ENCODE results near the gene CCNI2.

Gene CCNI2

DNA sequence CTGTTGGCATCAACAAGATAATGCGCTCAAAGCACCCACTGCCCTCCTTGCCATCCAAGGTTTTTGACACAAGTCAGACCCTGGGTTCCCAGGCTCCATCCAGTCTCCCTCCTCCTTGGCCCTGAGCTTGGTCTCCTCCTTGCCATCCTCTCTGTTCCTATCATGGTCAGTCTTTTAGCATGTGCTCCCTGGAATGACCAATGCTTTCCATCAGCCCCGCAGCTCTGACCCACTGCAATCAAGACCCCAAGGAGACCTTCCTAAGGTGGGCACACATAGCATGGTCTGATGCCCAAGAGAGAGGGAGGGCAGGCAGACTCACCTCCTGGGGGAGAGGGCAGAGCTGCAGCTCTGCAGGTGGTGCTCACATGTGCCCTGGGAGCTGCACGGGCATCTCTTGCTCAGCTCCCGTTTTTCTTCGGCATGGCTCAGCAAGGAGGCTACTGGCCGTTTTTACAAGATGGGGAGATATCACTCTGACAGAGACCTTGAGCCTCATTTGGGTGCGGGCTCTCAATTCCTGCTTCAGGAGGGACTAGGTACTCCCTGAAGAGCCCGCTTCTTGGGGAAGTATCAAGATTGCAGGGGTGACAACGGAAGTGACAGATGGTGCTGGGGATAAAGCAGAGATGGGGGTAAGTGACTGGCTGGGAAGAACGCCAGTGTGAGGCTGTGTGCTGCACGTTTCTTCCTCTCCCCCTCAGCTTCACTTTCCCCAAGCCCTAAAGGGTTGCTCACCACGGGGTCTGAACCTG is 26.6 kb downstream of the CCNI2 start:
- no peak overlapping the region for H2AFZ ChIP-seq (ENCODE audit: low read length)
- H4K20me1 ChIP-seq (ENCODE audit: insufficient read depth, low read length, poor library complexity, severe bottlenecking): no peaks in the 10 kb centered on the region
- no peaks in the 10 kb centered on the region for H3K9me3 ChIP-seq (ENCODE audit: insufficient read depth, low read depth, low read length)
- H3K4me2 ChIP-seq (ENCODE audit: low read depth, low read length, poor library complexity, severe bottlenecking): no peak overlapping the region
- H3K36me3 ChIP-seq (ENCODE audit: insufficient read depth, low read length): no peaks in the 10 kb centered on the region
- no peaks in the 10 kb centered on the region for H3F3A ChIP-seq (ENCODE audit: low read depth)
- no peaks in the 10 kb centered on the region for H3K27me3 ChIP-seq (ENCODE audit: insufficient read depth, low read length, poor library complexity, severe bottlenecking)
- H3K9ac ChIP-seq (ENCODE audit: low read depth, low read length, poor library complexity, severe bottlenecking): no peak overlapping the region
- H3K4me1 ChIP-seq (ENCODE audit: insufficient read depth, low read length, poor library complexity, severe bottlenecking): no peaks in the 10 kb centered on the region
- no peak for TF ChIP-seq EZH2phosphoT487 (IDR thresholded peaks at IDR 0.05; ENCODE audit: borderline replicate concordance)
- TF ChIP-seq, protein P1, sequence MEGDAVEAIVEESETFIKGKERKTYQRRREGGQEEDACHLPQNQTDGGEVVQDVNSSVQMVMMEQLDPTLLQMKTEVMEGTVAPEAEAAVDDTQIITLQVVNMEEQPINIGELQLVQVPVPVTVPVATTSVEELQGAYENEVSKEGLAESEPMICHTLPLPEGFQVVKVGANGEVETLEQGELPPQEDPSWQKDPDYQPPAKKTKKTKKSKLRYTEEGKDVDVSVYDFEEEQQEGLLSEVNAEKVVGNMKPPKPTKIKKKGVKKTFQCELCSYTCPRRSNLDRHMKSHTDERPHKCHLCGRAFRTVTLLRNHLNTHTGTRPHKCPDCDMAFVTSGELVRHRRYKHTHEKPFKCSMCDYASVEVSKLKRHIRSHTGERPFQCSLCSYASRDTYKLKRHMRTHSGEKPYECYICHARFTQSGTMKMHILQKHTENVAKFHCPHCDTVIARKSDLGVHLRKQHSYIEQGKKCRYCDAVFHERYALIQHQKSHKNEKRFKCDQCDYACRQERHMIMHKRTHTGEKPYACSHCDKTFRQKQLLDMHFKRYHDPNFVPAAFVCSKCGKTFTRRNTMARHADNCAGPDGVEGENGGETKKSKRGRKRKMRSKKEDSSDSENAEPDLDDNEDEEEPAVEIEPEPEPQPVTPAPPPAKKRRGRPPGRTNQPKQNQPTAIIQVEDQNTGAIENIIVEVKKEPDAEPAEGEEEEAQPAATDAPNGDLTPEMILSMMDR (conservative IDR thresholded peaks at IDR 0.05; ENCODE audit: low read length): no peak
- no peaks in the 10 kb centered on the region for H3K79me2 ChIP-seq (ENCODE audit: insufficient read depth, low read length)
- no peak overlapping the region for H3K4me3 ChIP-seq (ENCODE audit: low read length, poor library complexity, severe bottlenecking)
- no peaks in the 10 kb centered on the region for H3K9me2 ChIP-seq (replicated peaks; ENCODE audit: low read depth, low read length)

- H3K79me2 ChIP-seq (ENCODE audit: insufficient read depth, low read length): no peaks in the 10 kb centered on the region
- no peak overlapping the region for H3K4me3 ChIP-seq (ENCODE audit: low read length, poor library complexity, severe bottlenecking)
- no peaks in the 10 kb centered on the region for H3K9me3 ChIP-seq (ENCODE audit: insufficient read depth, low read depth, low read length)
- no peaks in the 10 kb centered on the region for H3K9me2 ChIP-seq (replicated peaks; ENCODE audit: low read depth, low read length)
- no peaks in the 10 kb centered on the region for H4K20me1 ChIP-seq (ENCODE audit: insufficient read depth, low read length, poor library complexity, severe bottlenecking)
- H3K4me1 ChIP-seq (ENCODE audit: insufficient read depth, low read length, poor library complexity, severe bottlenecking): no peaks in the 10 kb centered on the region
- H3K27me3 ChIP-seq (ENCODE audit: insufficient read depth, low read length, poor library complexity, severe bottlenecking): no peaks in the 10 kb centered on the region
- H3F3A ChIP-seq (ENCODE audit: low read depth): no peaks in the 10 kb centered on the region
- H3K9ac ChIP-seq (ENCODE audit: low read depth, low read length, poor library complexity, severe bottlenecking): no peak overlapping the region
- H2AFZ ChIP-seq (ENCODE audit: low read length): no peak overlapping the region
- H3K4me2 ChIP-seq (ENCODE audit: low read depth, low read length, poor library complexity, severe bottlenecking): no peak overlapping the region
- H3K36me3 ChIP-seq (ENCODE audit: insufficient read depth, low read length): no peaks in the 10 kb centered on the region
- TF ChIP-seq, protein P1 (conservative IDR thresholded peaks at IDR 0.05; ENCODE audit: low read length): no peak
- no peak for TF ChIP-seq EZH2phosphoT487 (IDR thresholded peaks at IDR 0.05; ENCODE audit: borderline replicate concordance)
Measured at GRCh38 chr5:132774406-132774805, 27.2 kb downstream of the CCNI2 start.

GRCh38 chr5:132774896-132775295 is 27.7 kb downstream of the CCNI2 start:
- Histone ChIP-seq H3K4me2 (ENCODE audit: low read depth, low read length, poor library complexity, severe bottlenecking) (peak overlapping the region; percentile 48), H3K27me3 (ENCODE audit: insufficient read depth, low read length, poor library complexity, severe bottlenecking) (no peaks in the 10 kb centered on the region), H3K9me3 (ENCODE audit: insufficient read depth, low read depth, low read length) (no peaks in the 10 kb centered on the region), H2AFZ (ENCODE audit: low read length) (no peak overlapping the region), H3K9ac (ENCODE audit: low read depth, low read length, poor library complexity, severe bottlenecking) (no peak overlapping the region), H3K9me2 (replicated peaks; ENCODE audit: low read depth, low read length) (no peaks in the 10 kb centered on the region), H4K20me1 (ENCODE audit: insufficient read depth, low read length, poor library complexity, severe bottlenecking) (no peaks in the 10 kb centered on the region), H3K4me1 (ENCODE audit: insufficient read depth, low read length, poor library complexity, severe bottlenecking) (peaks cover 2% of the 10 kb centered on the region), H3K36me3 (ENCODE audit: insufficient read depth, low read length) (no peaks in the 10 kb centered on the region), H3F3A (ENCODE audit: low read depth) (no peaks in the 10 kb centered on the region), H3K79me2 (ENCODE audit: insufficient read depth, low read length) (no peaks in the 10 kb centered on the region), H3K4me3 (ENCODE audit: low read length, poor library complexity, severe bottlenecking) (no peak overlapping the region)
- TF ChIP-seq, protein P1 (conservative IDR thresholded peaks at IDR 0.05; ENCODE audit: low read length): no peak
- TF ChIP-seq EZH2phosphoT487 (IDR thresholded peaks at IDR 0.05; ENCODE audit: borderline replicate concordance): no peak
